ENCODE measurements around the gene GPR25.
A peak's percentile ranks its signal among the peaks of the same experiment; 100 is the strongest.

Gene GPR25

DNA sequence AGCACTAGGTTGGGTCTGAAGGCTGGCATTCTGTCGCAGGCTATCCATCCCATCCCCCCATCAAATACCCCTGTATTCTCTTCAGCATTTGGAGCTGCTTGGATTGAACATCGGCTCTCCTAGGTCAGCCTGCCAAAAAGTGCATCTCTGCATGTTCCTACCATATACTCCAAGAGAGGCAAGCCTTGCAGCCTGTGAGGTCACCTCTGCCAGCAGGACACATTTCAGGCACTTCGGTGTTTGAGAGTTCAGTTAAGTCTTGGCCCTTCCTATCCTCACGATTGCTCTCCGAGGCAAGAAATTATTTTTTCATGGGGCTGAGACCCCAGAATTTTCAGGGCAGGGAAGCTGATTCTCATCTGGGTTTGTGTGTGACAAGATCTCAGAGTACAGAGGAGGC is 2.6 kb downstream of the GPR25 start:
- no peaks in the 10 kb centered on the region for H3K4me1 ChIP-seq (ENCODE audit: insufficient read depth, low read length)
- no peak overlapping the region for H2AFZ ChIP-seq (ENCODE audit: low read depth, low read length)
- no peaks in the 10 kb centered on the region for H4K20me1 ChIP-seq (ENCODE audit: insufficient read depth, low read length)
- no peaks in the 10 kb centered on the region for H3K79me2 ChIP-seq (ENCODE audit: insufficient read depth, low read length)
- H3K4me2 ChIP-seq (ENCODE audit: insufficient read depth, low read length) = no peak overlapping the region
- H3K36me3 ChIP-seq (ENCODE audit: insufficient read depth, low read length) = no peaks in the 10 kb centered on the region
- H3K4me3 ChIP-seq (ENCODE audit: low read depth in 1 of 2, low read length in 2 of 2) = no peak overlapping the region
- H3K9me3 ChIP-seq (ENCODE audit: insufficient read depth, low read length, severe bottlenecking) = no peaks in the 10 kb centered on the region
- TF ChIP-seq, protein P1, sequence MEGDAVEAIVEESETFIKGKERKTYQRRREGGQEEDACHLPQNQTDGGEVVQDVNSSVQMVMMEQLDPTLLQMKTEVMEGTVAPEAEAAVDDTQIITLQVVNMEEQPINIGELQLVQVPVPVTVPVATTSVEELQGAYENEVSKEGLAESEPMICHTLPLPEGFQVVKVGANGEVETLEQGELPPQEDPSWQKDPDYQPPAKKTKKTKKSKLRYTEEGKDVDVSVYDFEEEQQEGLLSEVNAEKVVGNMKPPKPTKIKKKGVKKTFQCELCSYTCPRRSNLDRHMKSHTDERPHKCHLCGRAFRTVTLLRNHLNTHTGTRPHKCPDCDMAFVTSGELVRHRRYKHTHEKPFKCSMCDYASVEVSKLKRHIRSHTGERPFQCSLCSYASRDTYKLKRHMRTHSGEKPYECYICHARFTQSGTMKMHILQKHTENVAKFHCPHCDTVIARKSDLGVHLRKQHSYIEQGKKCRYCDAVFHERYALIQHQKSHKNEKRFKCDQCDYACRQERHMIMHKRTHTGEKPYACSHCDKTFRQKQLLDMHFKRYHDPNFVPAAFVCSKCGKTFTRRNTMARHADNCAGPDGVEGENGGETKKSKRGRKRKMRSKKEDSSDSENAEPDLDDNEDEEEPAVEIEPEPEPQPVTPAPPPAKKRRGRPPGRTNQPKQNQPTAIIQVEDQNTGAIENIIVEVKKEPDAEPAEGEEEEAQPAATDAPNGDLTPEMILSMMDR (IDR thresholded peaks at IDR 0.05; ENCODE audit: borderline replicate concordance, extremely low read depth, low read length, poor library complexity, severe bottlenecking) = no peak
- TF ChIP-seq EZH2 (IDR thresholded peaks at IDR 0.05; ENCODE audit: borderline replicate concordance, low read depth, low read length, severe bottlenecking) = no peak
- H3K27me3 ChIP-seq (ENCODE audit: insufficient read depth, low read length, poor library complexity) = no peaks in the 10 kb centered on the region
- H3K27ac ChIP-seq (ENCODE audit: low read length) = no peak overlapping the region
- DNase-seq = no peak
- ATAC-seq (ENCODE audit: insufficient read depth, low read depth) = no peak
- no peak overlapping the region for H3K9ac ChIP-seq (ENCODE audit: low read depth, low read length)

DNA sequence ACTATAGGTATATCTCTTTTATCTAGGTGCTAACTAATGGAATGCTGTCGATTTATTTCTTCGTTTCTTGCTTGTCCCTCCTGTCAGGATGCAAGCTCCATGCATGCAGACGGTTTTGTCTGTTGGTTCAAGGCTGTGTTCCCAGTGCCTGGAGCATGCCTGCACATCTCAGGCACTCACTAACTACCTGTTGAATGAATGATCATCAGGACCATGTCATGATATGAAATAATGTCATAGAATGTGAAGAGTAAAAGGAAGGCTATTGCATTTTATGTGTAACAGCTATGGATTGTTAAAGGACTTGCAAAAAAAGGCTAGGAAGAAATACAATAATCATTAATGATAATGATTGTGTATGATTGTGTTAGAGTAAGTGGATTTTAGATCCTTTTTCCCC is 4.2 kb downstream of the GPR25 start:
- H3K27ac ChIP-seq (ENCODE audit: low read length) = no peak overlapping the region

DNA sequence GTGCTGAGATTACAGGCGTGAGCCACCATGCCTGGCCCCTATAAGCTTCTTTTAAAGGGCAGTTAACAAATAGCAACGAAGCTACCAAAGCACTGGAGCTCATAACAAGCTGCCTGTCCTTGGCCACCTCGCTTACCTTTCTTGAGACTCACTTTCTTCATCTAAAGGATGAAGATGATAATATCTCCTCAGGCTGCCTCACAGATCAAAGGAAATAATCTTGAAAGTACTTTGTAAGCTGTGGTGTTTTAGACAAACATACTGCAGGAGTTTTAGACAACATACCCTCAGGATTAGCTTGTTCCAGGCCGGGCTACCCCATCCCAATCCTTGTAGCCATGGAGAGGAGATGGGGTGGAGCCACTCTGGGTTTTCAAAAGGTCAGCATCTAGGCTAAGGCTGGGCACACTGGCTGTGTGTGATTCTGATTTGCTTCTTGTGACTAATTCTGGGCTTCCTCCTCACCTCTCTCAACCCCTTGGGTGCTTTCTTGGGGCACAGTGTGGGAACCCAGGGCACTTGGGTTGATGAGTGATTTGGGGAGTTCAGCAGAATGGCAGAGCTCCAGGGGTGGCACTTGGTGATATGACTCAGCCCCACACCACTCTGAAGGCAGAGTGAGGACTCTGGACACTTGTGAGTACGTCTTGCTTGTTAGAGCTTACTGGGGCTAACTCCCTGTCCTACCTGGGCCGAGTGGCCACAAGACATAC is 5.2 kb downstream of the GPR25 start:
- Histone ChIP-seq H3K27ac (ENCODE audit: low read length) (no peak overlapping the region), H3K9ac (ENCODE audit: low read depth, low read length) (no peak overlapping the region), H4K20me1 (ENCODE audit: insufficient read depth, low read length) (no peaks in the 10 kb centered on the region), H2AFZ (ENCODE audit: low read depth, low read length) (no peak overlapping the region), H3K4me2 (ENCODE audit: insufficient read depth, low read length) (no peak overlapping the region), H3K36me3 (ENCODE audit: insufficient read depth, low read length) (no peaks in the 10 kb centered on the region), H3K79me2 (ENCODE audit: insufficient read depth, low read length) (no peaks in the 10 kb centered on the region), H3K27me3 (ENCODE audit: insufficient read depth, low read length, poor library complexity) (no peaks in the 10 kb centered on the region), H3K9me3 (ENCODE audit: insufficient read depth, low read length, severe bottlenecking) (no peaks in the 10 kb centered on the region), H3K4me1 (ENCODE audit: insufficient read depth, low read length) (no peaks in the 10 kb centered on the region), H3K4me3 (ENCODE audit: low read depth in 1 of 2, low read length in 2 of 2) (no peak overlapping the region)
- DNase-seq (no peak), ATAC-seq (ENCODE audit: insufficient read depth, low read depth) (peak; percentile 61)
- TF ChIP-seq, protein P1 (IDR thresholded peaks at IDR 0.05; ENCODE audit: borderline replicate concordance, extremely low read depth, low read length, poor library complexity, severe bottlenecking) = no peak
- TF ChIP-seq EZH2 (IDR thresholded peaks at IDR 0.05; ENCODE audit: borderline replicate concordance, low read depth, low read length, severe bottlenecking) = no peak

More for the DNA sequence above, 4.2 kb downstream of the GPR25 start:
- Histone ChIP-seq H3K4me1 (ENCODE audit: insufficient read depth, low read length) (no peaks in the 10 kb centered on the region), H3K9ac (ENCODE audit: low read depth, low read length) (no peak overlapping the region), H3K27me3 (ENCODE audit: insufficient read depth, low read length, poor library complexity) (no peaks in the 10 kb centered on the region), H3K4me3 (ENCODE audit: low read depth in 1 of 2, low read length in 2 of 2) (no peak overlapping the region), H3K9me3 (ENCODE audit: insufficient read depth, low read length, severe bottlenecking) (no peaks in the 10 kb centered on the region), H3K36me3 (ENCODE audit: insufficient read depth, low read length) (no peaks in the 10 kb centered on the region), H2AFZ (ENCODE audit: low read depth, low read length) (no peak overlapping the region), H3K4me2 (ENCODE audit: insufficient read depth, low read length) (no peak overlapping the region), H3K79me2 (ENCODE audit: insufficient read depth, low read length) (no peaks in the 10 kb centered on the region), H4K20me1 (ENCODE audit: insufficient read depth, low read length) (no peaks in the 10 kb centered on the region)
- no peak for ATAC-seq (ENCODE audit: insufficient read depth, low read depth)
- DNase-seq = no peak
- TF ChIP-seq, protein P1 (IDR thresholded peaks at IDR 0.05; ENCODE audit: borderline replicate concordance, extremely low read depth, low read length, poor library complexity, severe bottlenecking) = no peak
- TF ChIP-seq EZH2 (IDR thresholded peaks at IDR 0.05; ENCODE audit: borderline replicate concordance, low read depth, low read length, severe bottlenecking) = no peak
